BE2C (cell line): Measurements from ENCODE around the gene CLASP1.

Source experiments
- DNase-seq: peaks from one replicate; pipeline ENCODE4 v3.0.0-alpha.2; 2020
- H3K27me3 ChIP-seq: fragments of 250-450 bp; sonication (Bioruptor Pico); 2 replicates; pipeline ENCODE4 v1.5.1; 2020; ENCODE audit warnings: mild to moderate bottlenecking
- H3K36me3 ChIP-seq: fragments of 250-450 bp; sonication (Bioruptor Pico); 2 replicates; pipeline ENCODE4 v1.5.1; 2020; ENCODE audit warnings: mild to moderate bottlenecking
- H3K4me1 ChIP-seq: fragments of 250-450 bp; sonication (Bioruptor Pico); 2 replicates; pipeline ENCODE4 v1.5.1; 2020
- H3K4me3 ChIP-seq: 2 replicates; pipeline ENCODE4 v1.5.1; 2011; ENCODE audit warnings: low read depth, low read length
- H3K9me3 ChIP-seq: fragments of 250-450 bp; sonication (Bioruptor Pico); 2 replicates; pipeline ENCODE4 v1.5.1; 2020
- TF ChIP-seq, protein P1 (sequence below): IDR thresholded peaks from 2 replicates; pipeline ENCODE4 v1.5.1; 2012; ENCODE audit warnings: mild to moderate bottlenecking, low read depth, low read length

The CLASP1 gene

DNA sequence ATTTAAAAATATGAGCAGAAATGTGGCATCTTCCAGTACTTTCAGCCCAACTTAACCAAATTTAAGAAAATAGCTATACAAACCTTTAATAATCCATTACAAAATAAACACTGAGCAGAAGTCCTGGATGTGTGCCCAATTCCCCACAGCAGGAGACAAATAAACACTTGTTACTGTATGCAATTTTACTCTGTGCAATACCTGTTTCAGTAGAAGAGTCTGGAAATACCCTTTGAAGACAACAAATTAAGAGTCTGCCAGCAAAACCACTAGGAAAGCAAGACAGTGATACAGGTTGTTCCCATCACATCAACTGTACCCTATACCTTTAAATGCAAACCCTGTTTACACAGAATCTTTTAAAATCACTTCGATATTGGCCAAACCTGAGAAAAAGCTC lies 160.0 kb downstream of the CLASP1 start:
- no peak overlapping the region for H3K4me3 ChIP-seq
- H3K4me1 ChIP-seq, result peaks cover 3% of the 10 kb centered on the region; the same call in 1 of the 2 replicates
- no peaks in the 10 kb centered on the region for H3K9me3 ChIP-seq
- TF ChIP-seq, protein P1, sequence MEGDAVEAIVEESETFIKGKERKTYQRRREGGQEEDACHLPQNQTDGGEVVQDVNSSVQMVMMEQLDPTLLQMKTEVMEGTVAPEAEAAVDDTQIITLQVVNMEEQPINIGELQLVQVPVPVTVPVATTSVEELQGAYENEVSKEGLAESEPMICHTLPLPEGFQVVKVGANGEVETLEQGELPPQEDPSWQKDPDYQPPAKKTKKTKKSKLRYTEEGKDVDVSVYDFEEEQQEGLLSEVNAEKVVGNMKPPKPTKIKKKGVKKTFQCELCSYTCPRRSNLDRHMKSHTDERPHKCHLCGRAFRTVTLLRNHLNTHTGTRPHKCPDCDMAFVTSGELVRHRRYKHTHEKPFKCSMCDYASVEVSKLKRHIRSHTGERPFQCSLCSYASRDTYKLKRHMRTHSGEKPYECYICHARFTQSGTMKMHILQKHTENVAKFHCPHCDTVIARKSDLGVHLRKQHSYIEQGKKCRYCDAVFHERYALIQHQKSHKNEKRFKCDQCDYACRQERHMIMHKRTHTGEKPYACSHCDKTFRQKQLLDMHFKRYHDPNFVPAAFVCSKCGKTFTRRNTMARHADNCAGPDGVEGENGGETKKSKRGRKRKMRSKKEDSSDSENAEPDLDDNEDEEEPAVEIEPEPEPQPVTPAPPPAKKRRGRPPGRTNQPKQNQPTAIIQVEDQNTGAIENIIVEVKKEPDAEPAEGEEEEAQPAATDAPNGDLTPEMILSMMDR, result no peak
- no peaks in the 10 kb centered on the region for H3K27me3 ChIP-seq
- DNase-seq, result no peak
- no peaks in the 10 kb centered on the region for H3K36me3 ChIP-seq

DNA sequence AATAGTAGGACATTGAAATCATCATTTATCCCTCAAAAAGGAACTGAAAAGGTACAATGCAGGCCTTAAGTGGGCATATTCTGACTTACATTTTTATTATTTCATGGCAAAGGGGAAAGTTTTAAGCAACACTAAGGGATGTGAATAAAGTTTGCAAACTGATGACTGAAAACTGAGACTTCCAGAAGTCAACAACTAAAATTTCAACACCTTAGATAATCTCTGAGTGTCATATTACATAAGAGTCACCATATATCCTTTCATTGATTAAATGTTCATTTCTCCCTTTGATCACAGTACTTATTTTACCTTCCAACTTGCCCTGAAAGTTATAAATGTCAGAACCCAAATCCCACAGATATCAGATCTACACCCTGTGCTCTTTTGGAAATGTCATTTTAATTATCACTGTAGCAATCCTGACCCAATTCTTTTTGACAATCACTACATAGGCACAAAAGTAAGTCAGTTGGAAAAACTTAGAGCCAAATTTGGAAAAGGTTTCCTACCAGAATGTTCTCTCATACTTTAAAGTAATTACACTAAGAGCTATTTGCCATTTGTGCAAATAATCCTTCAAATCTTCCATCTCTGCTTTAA lies 163.0 kb downstream of the CLASP1 start:
- no peaks in the 10 kb centered on the region for H3K9me3 ChIP-seq
- DNase-seq, result no peak
- H3K4me1 ChIP-seq, result peaks cover 3% of the 10 kb centered on the region; the same call in 1 of the 2 replicates
- H3K36me3 ChIP-seq, result no peaks in the 10 kb centered on the region
- TF ChIP-seq, protein P1, result no peak
- H3K4me3 ChIP-seq, result no peak overlapping the region
- H3K27me3 ChIP-seq, result no peaks in the 10 kb centered on the region

DNA sequence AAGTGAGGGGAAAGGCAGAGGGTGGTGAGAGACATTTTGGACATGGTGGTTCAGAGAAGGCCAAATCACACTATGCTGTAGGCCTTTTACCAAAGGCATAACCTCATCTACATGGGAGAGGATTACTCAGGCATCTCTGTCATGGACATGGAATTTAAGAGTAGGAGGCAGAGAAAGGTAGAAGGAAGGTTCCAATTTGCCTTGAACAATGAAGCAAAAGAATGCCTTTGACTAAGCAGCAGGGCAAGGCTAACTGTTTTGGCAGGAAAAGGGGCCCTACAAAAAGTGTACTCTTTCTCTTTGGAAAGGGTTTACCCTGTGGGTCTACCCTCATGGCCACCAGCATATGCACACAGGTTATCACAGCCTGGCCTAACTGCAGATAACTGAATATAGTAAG lies 164.2 kb downstream of the CLASP1 start:
- Histone ChIP-seq H3K4me3 (no peak overlapping the region), H3K4me1 (peaks cover 3% of the 10 kb centered on the region), H3K36me3 (no peaks in the 10 kb centered on the region), H3K27me3 (no peaks in the 10 kb centered on the region), H3K9me3 (no peaks in the 10 kb centered on the region)
- no peak for DNase-seq
- TF ChIP-seq, protein P1, result no peak

DNA sequence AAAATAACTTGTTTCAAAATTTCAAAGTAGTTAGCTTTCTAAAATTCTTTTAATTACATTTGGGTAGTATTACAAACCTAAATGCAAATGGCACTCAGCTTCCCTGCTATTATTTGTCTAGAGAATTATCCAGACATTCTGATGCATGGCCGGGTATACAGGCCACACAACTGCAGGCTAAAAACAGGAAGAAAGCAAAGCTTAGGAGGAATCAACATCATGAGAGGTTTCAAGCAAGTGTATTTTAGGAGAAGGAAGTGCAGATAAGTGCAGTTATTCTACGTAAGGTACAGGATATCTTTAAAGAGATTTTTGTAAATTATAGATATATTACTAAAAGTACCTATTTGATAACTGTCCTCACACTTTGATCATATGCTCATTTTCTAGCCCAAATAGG lies 165.4 kb downstream of the CLASP1 start:
- H3K4me3 ChIP-seq, result no peak overlapping the region
- H3K36me3 ChIP-seq, result no peaks in the 10 kb centered on the region
- H3K4me1 ChIP-seq, result peaks cover 3% of the 10 kb centered on the region
- H3K9me3 ChIP-seq, result no peaks in the 10 kb centered on the region
- DNase-seq, result no peak
- TF ChIP-seq, protein P1, result no peak
- no peaks in the 10 kb centered on the region for H3K27me3 ChIP-seq

DNA sequence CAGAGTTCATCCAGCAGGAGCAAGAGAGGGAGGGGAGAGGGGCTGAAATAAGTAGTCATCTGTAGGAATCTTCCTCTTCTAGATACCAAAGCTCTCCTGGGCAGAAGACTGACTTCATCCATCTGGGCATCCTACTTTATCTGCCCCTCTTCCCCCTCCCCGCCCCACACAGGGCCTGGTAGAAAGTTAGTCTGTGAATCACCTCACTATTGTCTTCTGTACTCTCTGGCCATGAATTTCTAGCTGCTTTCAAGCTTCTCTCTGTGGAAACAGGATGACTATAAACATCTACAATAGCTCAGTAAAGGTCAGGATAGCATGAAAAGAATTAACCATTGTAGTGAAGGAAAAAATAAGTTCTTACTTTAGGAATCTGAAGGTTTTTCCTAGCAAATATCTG lies 166.2 kb downstream of the CLASP1 start:
- peaks cover 3% of the 10 kb centered on the region for H3K4me1 ChIP-seq
- TF ChIP-seq, protein P1, result no peak
- no peaks in the 10 kb centered on the region for H3K36me3 ChIP-seq
- H3K9me3 ChIP-seq, result no peaks in the 10 kb centered on the region
- no peaks in the 10 kb centered on the region for H3K27me3 ChIP-seq
- H3K4me3 ChIP-seq, result no peak overlapping the region
- DNase-seq, result no peak

DNA sequence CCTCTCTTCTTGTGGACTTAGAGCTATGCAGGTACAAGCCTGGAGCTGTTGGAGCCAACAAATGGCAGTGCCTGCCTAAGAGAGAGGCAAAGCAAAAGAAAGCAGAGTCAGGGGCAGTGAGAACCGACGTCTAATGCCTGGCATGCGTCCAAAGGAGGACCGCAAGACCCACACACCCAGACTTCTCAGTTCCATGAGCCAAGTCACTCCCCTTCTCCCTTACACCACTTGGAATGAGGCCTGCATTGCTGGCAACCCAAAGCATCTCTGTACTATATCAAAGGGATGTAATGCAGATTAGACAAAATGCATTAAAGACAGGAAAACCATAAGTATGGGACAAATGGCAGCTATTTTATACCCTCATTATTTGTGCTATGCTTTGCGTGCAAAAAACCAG lies 168.4 kb downstream of the CLASP1 start:
- H3K4me3 ChIP-seq, result no peak overlapping the region
- peaks cover 6% of the 10 kb centered on the region for H3K4me1 ChIP-seq
- TF ChIP-seq, protein P1, result no peak
- no peaks in the 10 kb centered on the region for H3K9me3 ChIP-seq
- no peaks in the 10 kb centered on the region for H3K36me3 ChIP-seq
- peak; percentile 62 for DNase-seq
- H3K27me3 ChIP-seq, result no peaks in the 10 kb centered on the region
